Subcutaneous abdominal adipose tissue (tissue), 5 donors: ENCODE data around the gene BSDC1.
A peak's percentile ranks its signal among the peaks of the same experiment; 100 is the strongest.

Experiments used
- H3K27ac ChIP-seq: one replicate; pipeline ENCODE4 v1.7.0; 2013; ENCODE audit warnings: low read depth, mild to moderate bottlenecking, inconsistent platforms, low read length, moderate library complexity
- H3K27me3 ChIP-seq, 5 donors: one replicate each; pipeline ENCODE4 v1.7.0; 2013; ENCODE audit warnings: low read length in 5 of 5, inconsistent platforms in 1 of 5; ENCODE audit not compliant: control insufficient read depth in 5 of 5, insufficient read depth in 4 of 5
- H3K36me3 ChIP-seq, 5 donors: one replicate each; pipeline ENCODE4 v1.7.0; 2013; ENCODE audit warnings: low read length in 5 of 5; ENCODE audit not compliant: control insufficient read depth in 5 of 5, insufficient read depth in 5 of 5
- H3K4me1 ChIP-seq, 5 donors: one replicate each; pipeline ENCODE4 v1.7.0; 2013; ENCODE audit warnings: low read length in 5 of 5, mild to moderate bottlenecking in 3 of 5, moderate library complexity in 1 of 5; ENCODE audit not compliant: control insufficient read depth in 5 of 5, insufficient read depth in 5 of 5
- H3K4me3 ChIP-seq, 5 donors: one replicate each; pipeline ENCODE4 v1.7.0; 2013; ENCODE audit warnings: low read length in 5 of 5, low read depth in 1 of 5
- H3K9ac ChIP-seq, 5 donors: one replicate each; pipeline ENCODE4 v1.7.0; 2013; ENCODE audit warnings: low read length in 5 of 5, mild to moderate bottlenecking in 4 of 5, moderate library complexity in 3 of 5
- H3K9me3 ChIP-seq, 5 donors: one replicate each; pipeline ENCODE4 v1.7.0; 2013; ENCODE audit warnings: low read length in 5 of 5; ENCODE audit not compliant: control insufficient read depth in 5 of 5
- donor health status: healthy.
- donor health status: healthy.
- donor health status: healthy.
- donor health status: healthy.
- donor health status: healthy.

The BSDC1 gene

GRCh38 chr1:32333251-32333963 is 60.8 kb downstream of the BSDC1 start:
- no peak overlapping the region for H3K27ac ChIP-seq
- peaks cover 0 to 51% (median 36%) of the 10 kb centered on the region in 5 donors for H3K36me3 ChIP-seq
- peaks cover 0 to 2% (median 0%) of the 10 kb centered on the region in 5 donors for H3K27me3 ChIP-seq
- no peaks in the 10 kb centered on the region for H3K9me3 ChIP-seq
- H3K4me3 ChIP-seq = no peak overlapping the region
- H3K4me1 ChIP-seq = peaks cover 0 to 36% (median 32%) of the 10 kb centered on the region in 5 donors
- peak overlapping the region in 1 of 5 donors; percentile 26 for H3K9ac ChIP-seq

GRCh38 chr1:32332290-32333079 is 61.8 kb downstream of the BSDC1 start:
- H3K36me3 ChIP-seq = peaks cover 4 to 59% (median 42%) of the 10 kb centered on the region in 5 donors

GRCh38 chr1:32331549-32331948 is 62.7 kb downstream of the BSDC1 start:
- Histone ChIP-seq H3K9me3 (no peaks in the 10 kb centered on the region), H3K27me3 (peaks cover 0 to 2% (median 0%) of the 10 kb centered on the region in 5 donors), H3K9ac (no peak overlapping the region), H3K27ac (no peak overlapping the region), H3K36me3 (peaks cover 4 to 67% (median 50%) of the 10 kb centered on the region in 5 donors), H3K4me3 (no peak overlapping the region), H3K4me1 (peaks cover 0 to 17% (median 15%) of the 10 kb centered on the region in 5 donors)

More at GRCh38 chr1:32332290-32333079, 61.8 kb downstream of the BSDC1 start:
- Histone ChIP-seq H3K4me1 (peaks cover 0 to 27% (median 24%) of the 10 kb centered on the region in 5 donors), H3K4me3 (no peak overlapping the region), H3K27ac (no peak overlapping the region), H3K9me3 (no peaks in the 10 kb centered on the region), H3K27me3 (peaks cover 0 to 2% (median 0%) of the 10 kb centered on the region in 5 donors), H3K9ac (no peak overlapping the region)

GRCh38 chr1:32330558-32331151 is 63.6 kb downstream of the BSDC1 start:
- peaks cover 0 to 12% (median 10%) of the 10 kb centered on the region in 5 donors for H3K4me1 ChIP-seq
- H3K9me3 ChIP-seq = no peaks in the 10 kb centered on the region
- peaks cover 0 to 2% (median 0%) of the 10 kb centered on the region in 5 donors for H3K27me3 ChIP-seq
- H3K9ac ChIP-seq = no peak overlapping the region
- peaks cover 4 to 67% (median 50%) of the 10 kb centered on the region in 5 donors for H3K36me3 ChIP-seq
- H3K4me3 ChIP-seq = no peak overlapping the region
- no peak overlapping the region for H3K27ac ChIP-seq

- Histone ChIP-seq H3K9ac (no peak overlapping the region), H3K36me3 (peaks cover 4 to 73% (median 51%) of the 10 kb centered on the region in 5 donors), H3K27me3 (peaks cover 0 to 2% (median 0%) of the 10 kb centered on the region in 5 donors), H3K27ac (no peak overlapping the region), H3K9me3 (no peaks in the 10 kb centered on the region), H3K4me1 (peaks cover 0 to 10% (median 8%) of the 10 kb centered on the region in 5 donors), H3K4me3 (no peak overlapping the region)
Measured at GRCh38 chr1:32329931-32330466, 64.2 kb downstream of the BSDC1 start.

GRCh38 chr1:32327204-32327603 is 67.0 kb downstream of the BSDC1 start:
- no peak overlapping the region for H3K27ac ChIP-seq
- peaks cover 4 to 66% (median 47%) of the 10 kb centered on the region in 5 donors for H3K36me3 ChIP-seq
- H3K9ac ChIP-seq = peak overlapping the region in 1 of 5 donors; percentile 30
- no peak overlapping the region for H3K4me3 ChIP-seq
- no peaks in the 10 kb centered on the region for H3K4me1 ChIP-seq
- H3K27me3 ChIP-seq = no peaks in the 10 kb centered on the region
- H3K9me3 ChIP-seq = no peaks in the 10 kb centered on the region

GRCh38 chr1:32321712-32322291 is 72.4 kb downstream of the BSDC1 start:
- no peak overlapping the region for H3K4me3 ChIP-seq
- peaks cover 0 to 8% (median 0%) of the 10 kb centered on the region in 5 donors for H3K4me1 ChIP-seq
- no peak overlapping the region for H3K27ac ChIP-seq
- no peak overlapping the region for H3K9ac ChIP-seq
- H3K36me3 ChIP-seq = peaks cover 5 to 32% (median 8%) of the 10 kb centered on the region in 5 donors
- no peaks in the 10 kb centered on the region for H3K27me3 ChIP-seq
- no peaks in the 10 kb centered on the region for H3K9me3 ChIP-seq

- Histone ChIP-seq H3K36me3 (peaks cover 4 to 21% (median 6%) of the 10 kb centered on the region in 5 donors), H3K4me1 (peaks cover 0 to 8% (median 0%) of the 10 kb centered on the region in 5 donors), H3K9ac (no peak overlapping the region), H3K9me3 (no peaks in the 10 kb centered on the region), H3K4me3 (no peak overlapping the region), H3K27ac (no peak overlapping the region), H3K27me3 (no peaks in the 10 kb centered on the region)
Measured at GRCh38 chr1:32318127-32318869, 75.9 kb downstream of the BSDC1 start.

- Histone ChIP-seq H3K27me3 (no peaks in the 10 kb centered on the region), H3K4me3 (no peak overlapping the region), H3K27ac (no peak overlapping the region), H3K9ac (no peak overlapping the region), H3K4me1 (peaks cover 0 to 7% (median 0%) of the 10 kb centered on the region in 5 donors), H3K36me3 (peaks cover 4 to 21% (median 6%) of the 10 kb centered on the region in 5 donors), H3K9me3 (no peaks in the 10 kb centered on the region)
Measured at GRCh38 chr1:32316903-32317277, 77.4 kb downstream of the BSDC1 start.
